ENCODE measurements around the gene TXLNB.
"Not testable (repeated sequence)": the region's sequence is repeated elsewhere in the genome, so short reads cannot be mapped to it uniquely, and the experiment has no call there.

TXLNB gene

GRCh38 chr6:139231206-139231605 is 60.6 kb downstream of the TXLNB start:
- DNase-seq = no peak

DNA sequence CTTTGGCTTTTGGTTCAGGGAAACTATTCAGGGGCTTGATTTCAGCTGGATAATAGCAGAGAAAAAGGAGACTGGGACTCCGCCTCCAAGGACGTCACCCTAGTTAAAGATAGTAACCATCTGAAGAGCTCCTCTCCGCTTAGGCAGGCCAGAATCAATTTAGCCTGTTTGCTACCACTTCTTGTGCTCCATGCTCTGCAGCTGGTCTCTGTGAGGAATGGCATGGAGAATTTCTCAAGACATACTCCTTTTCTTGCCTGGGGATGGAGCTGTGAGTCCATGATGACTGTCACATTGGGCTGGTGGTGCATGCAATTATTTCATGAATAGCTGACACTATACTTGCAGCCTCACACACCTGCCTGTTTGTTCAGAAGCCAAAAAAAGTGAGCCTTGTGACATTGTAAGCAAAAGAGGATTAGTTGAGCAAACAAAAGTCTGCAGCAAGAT is 61.4 kb downstream of the TXLNB start:
- DNase-seq = peak; percentile 20

GRCh38 chr6:139228387-139228786 is 63.4 kb downstream of the TXLNB start:
- not testable (repeated sequence) for DNase-seq

DNA sequence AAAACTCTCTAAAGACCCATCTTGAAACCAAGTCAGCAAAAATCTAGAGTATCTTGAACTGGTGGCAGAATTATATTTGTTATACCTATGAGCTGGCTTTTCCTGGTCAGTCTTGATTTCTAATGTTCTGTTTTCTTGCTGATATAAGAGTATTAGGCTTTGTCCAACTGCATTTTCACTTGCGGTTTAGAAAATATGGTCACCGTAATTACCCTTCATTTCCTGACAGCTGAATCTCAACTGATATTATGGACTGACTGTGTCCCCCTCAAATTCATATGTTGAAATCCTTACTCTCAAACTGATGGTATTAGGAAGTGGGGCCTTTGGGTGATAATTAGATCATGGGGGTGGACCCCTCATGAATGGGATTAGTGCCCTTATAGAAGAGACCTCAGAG is 72.1 kb downstream of the TXLNB start:
- DNase-seq = no peak

- DNase-seq = peak; percentile 89
These were observed 72.5 kb downstream of the TXLNB start for GRCh38 chr6:139219271-139219729.

- DNase-seq = not testable (repeated sequence)
These were observed 79.3 kb downstream of the TXLNB start for GRCh38 chr6:139212460-139212859.

DNA sequence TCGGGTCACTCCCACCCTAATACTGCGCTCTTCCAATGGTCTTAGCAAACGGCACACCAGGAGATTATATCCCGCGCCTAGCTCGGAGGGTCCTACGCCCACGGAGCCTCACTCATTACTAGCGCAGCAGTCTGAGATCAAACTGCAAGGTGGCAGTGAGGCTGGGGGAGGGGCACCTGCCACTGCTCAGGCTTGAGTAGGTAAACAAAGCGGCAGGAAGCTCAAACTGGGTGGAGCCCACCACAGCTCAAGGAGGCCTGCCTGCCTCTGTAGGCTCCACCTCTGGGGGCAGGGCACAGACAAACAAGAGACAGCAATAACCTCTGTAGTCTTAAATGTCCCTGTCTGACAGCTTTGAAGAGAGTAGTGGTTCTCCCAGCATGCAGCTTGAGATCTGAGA is 81.0 kb downstream of the TXLNB start:
- DNase-seq = not testable (repeated sequence)

- DNase-seq = no peak
These were observed 86.0 kb downstream of the TXLNB start for GRCh38 chr6:139205843-139206242.

- DNase-seq = no peak
These were observed 86.8 kb downstream of the TXLNB start for GRCh38 chr6:139204978-139205377.

DNA sequence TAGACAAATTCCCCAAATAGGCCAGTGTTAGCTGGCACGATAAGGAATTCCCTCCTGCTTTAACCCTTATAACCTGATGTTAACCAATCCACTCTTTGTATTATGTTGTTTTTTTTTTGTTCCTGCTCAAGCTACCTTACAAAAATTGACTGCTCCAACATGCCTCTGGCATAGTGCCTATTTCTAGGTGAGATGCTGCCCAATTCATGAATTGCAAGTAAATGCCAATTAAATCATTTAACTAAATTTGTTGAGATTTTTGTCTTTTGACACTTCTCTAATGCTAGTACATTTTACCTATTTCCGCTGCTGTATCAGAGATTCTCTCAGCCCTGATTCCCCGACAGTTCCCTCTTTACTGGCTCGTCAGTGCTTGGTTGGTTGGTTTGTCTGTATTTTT is 90.4 kb downstream of the TXLNB start:
- no peak for DNase-seq

- no peak for DNase-seq
These were observed 93.1 kb downstream of the TXLNB start for GRCh38 chr6:139198529-139199288.

GRCh38 chr6:139194740-139195139 is 97.1 kb downstream of the TXLNB start:
- no peak for DNase-seq

Data from right hindlimb (tissue), 1 donor.